ENCODE data around the gene AGTPBP1. TPM values are rescaled to one million over a fixed set of nuclear protein-coding genes. Genes with fewer than 3 reads are reported as not detected.

Gene AGTPBP1
- total and polyA plus RNA-seq, 2 donors from 2014 or later: 4.1 to 25.8 TPM

DNA sequence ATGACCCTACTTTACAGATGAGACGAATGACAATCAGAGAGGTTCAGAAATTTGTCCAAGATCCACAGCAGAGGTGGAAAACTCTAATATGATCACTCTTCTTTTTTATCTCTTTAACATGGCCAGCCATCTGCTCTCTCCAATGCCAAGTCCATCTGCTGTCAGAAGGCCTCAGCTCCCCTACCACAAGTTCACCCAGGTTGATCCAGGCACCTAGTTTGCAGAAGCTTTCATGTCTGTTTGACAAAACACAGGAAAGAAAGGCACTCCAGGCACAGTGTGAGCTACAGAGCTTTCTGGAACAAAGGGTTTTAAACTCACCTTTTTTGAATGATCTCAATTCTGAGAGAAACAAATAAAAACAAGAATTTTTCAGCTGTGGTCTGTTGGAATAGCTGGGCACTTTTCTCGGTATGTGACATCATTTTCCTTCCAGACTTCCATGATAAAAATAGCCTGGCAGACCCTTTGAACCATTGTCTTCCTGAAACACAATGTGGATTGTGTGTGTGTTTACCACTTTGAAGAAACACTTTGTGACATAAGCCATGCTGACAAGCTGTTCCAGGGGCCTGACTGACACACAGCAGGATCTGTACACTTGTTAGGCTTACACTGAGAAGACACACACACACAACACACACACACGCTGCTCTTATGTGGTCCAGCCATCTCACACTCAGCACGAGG, 214.3 kb downstream of the AGTPBP1 start:
- no peak overlapping the region for H3K9ac ChIP-seq (ENCODE audit: low read length in 3 of 3)
- no peaks in the 10 kb centered on the region for H3K36me3 ChIP-seq (ENCODE audit: control insufficient read depth in 2 of 3, insufficient read depth in 3 of 3, low read length in 3 of 3)
- intact Hi-C loops (cut with DNase I): no loop called here
- peak in 1 of 5 donors; percentile 47 for DNase-seq
- H3K27ac ChIP-seq (ENCODE audit: low read depth in 2 of 2, low read length in 2 of 2): peak overlapping the region; percentile 58 to 82
- no peaks in the 10 kb centered on the region for H3K4me1 ChIP-seq (ENCODE audit: control insufficient read depth in 2 of 3, insufficient read depth in 2 of 3, low read depth in 1 of 3, low read length in 3 of 3)
- TF ChIP-seq, protein P1, sequence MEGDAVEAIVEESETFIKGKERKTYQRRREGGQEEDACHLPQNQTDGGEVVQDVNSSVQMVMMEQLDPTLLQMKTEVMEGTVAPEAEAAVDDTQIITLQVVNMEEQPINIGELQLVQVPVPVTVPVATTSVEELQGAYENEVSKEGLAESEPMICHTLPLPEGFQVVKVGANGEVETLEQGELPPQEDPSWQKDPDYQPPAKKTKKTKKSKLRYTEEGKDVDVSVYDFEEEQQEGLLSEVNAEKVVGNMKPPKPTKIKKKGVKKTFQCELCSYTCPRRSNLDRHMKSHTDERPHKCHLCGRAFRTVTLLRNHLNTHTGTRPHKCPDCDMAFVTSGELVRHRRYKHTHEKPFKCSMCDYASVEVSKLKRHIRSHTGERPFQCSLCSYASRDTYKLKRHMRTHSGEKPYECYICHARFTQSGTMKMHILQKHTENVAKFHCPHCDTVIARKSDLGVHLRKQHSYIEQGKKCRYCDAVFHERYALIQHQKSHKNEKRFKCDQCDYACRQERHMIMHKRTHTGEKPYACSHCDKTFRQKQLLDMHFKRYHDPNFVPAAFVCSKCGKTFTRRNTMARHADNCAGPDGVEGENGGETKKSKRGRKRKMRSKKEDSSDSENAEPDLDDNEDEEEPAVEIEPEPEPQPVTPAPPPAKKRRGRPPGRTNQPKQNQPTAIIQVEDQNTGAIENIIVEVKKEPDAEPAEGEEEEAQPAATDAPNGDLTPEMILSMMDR (IDR thresholded peaks at IDR 0.05; ENCODE audit: borderline replicate concordance, extremely low read depth, insufficient read depth): no peak
- no peak overlapping the region for H3K4me3 ChIP-seq (ENCODE audit: low read length in 3 of 3)
- FAIRE-seq: no peak
- H3K9me3 ChIP-seq (ENCODE audit: control insufficient read depth in 2 of 3, insufficient read depth in 1 of 3, low read length in 3 of 3): no peaks in the 10 kb centered on the region
- H3K27me3 ChIP-seq (ENCODE audit: control insufficient read depth, insufficient read depth, low read length): no peaks in the 10 kb centered on the region

DNA sequence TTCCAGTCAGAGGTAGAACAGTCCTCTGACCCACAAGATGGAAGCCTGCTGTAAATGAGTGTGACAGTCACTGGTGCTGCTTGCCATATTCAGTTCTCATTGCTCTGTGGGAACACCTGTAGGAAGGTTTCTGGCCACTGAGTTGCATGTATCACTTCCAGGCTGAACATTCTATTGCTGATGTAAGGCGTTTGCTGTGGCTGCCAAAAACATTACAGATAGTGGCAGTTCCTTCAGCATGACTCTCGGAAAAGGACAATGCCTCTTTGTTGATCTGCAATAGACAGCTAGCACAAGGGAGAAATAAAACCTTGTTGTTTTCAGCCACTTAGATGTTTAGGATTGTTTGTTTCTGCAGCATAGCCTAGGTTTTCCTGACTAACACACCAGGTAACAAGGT, 217.2 kb downstream of the AGTPBP1 start:
- DNase-seq (no peak), FAIRE-seq (no peak)
- Histone ChIP-seq H3K4me1 (ENCODE audit: control insufficient read depth in 2 of 3, insufficient read depth in 2 of 3, low read depth in 1 of 3, low read length in 3 of 3) (no peaks in the 10 kb centered on the region), H3K9me3 (ENCODE audit: control insufficient read depth in 2 of 3, insufficient read depth in 1 of 3, low read length in 3 of 3) (no peaks in the 10 kb centered on the region), H3K4me3 (ENCODE audit: low read length in 3 of 3) (no peak overlapping the region), H3K27ac (ENCODE audit: low read depth in 2 of 2, low read length in 2 of 2) (no peak overlapping the region), H3K9ac (ENCODE audit: low read length in 3 of 3) (no peak overlapping the region), H3K36me3 (ENCODE audit: control insufficient read depth in 2 of 3, insufficient read depth in 3 of 3, low read length in 3 of 3) (no peaks in the 10 kb centered on the region), H3K27me3 (ENCODE audit: control insufficient read depth, insufficient read depth, low read length) (no peaks in the 10 kb centered on the region)
- intact Hi-C loops (cut with DNase I): no loop called here
- TF ChIP-seq, protein P1 (IDR thresholded peaks at IDR 0.05; ENCODE audit: borderline replicate concordance, extremely low read depth, insufficient read depth): no peak

DNA sequence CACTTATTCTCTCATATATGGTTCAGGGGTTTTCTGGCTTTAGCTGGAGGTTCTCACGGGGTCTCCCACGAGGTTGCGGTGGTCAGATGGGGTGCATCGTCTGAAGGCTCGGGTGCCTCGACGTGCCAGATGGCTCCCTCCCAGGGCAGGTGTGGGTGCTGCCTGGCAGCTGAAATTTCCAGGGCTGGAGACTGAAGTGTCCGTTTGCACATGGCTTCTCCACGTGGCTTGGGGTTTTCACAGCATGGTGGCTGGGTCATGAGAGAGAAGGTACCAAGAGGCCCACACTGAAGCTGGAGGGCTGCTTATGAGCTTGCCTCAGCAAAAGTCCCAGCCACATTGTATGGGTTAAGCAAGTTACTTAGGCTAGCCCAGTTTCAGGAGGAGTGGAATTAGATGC, 218.6 kb downstream of the AGTPBP1 start:
- intact Hi-C loops (cut with DNase I): no loop called here
- H3K9ac ChIP-seq (ENCODE audit: low read length in 3 of 3): no peak overlapping the region
- H3K36me3 ChIP-seq (ENCODE audit: control insufficient read depth in 2 of 3, insufficient read depth in 3 of 3, low read length in 3 of 3): no peaks in the 10 kb centered on the region
- H3K27ac ChIP-seq (ENCODE audit: low read depth in 2 of 2, low read length in 2 of 2): no peak overlapping the region
- peak overlapping the region in 2 of 3 donors; percentile 19 to 56 for H3K4me3 ChIP-seq (ENCODE audit: low read length in 3 of 3)
- no peaks in the 10 kb centered on the region for H3K9me3 ChIP-seq (ENCODE audit: control insufficient read depth in 2 of 3, insufficient read depth in 1 of 3, low read length in 3 of 3)
- DNase-seq: no peak
- TF ChIP-seq, protein P1 (IDR thresholded peaks at IDR 0.05; ENCODE audit: borderline replicate concordance, extremely low read depth, insufficient read depth): no peak
- no peaks in the 10 kb centered on the region for H3K4me1 ChIP-seq (ENCODE audit: control insufficient read depth in 2 of 3, insufficient read depth in 2 of 3, low read depth in 1 of 3, low read length in 3 of 3)
- no peak for FAIRE-seq
- no peaks in the 10 kb centered on the region for H3K27me3 ChIP-seq (ENCODE audit: control insufficient read depth, insufficient read depth, low read length)
